Activated gamma-delta T cell treated with Interleukin-2 at 50 U/mL for 16 hours (primary cell): Measurements from ENCODE around the gene SMIM45.
A peak's percentile ranks its signal among the peaks of the same experiment; 100 is the strongest.

Experiments used
- DNase-seq: peaks from one replicate; pipeline ENCODE4 v3.0.0-alpha.2; 2020

Gene SMIM45

DNA sequence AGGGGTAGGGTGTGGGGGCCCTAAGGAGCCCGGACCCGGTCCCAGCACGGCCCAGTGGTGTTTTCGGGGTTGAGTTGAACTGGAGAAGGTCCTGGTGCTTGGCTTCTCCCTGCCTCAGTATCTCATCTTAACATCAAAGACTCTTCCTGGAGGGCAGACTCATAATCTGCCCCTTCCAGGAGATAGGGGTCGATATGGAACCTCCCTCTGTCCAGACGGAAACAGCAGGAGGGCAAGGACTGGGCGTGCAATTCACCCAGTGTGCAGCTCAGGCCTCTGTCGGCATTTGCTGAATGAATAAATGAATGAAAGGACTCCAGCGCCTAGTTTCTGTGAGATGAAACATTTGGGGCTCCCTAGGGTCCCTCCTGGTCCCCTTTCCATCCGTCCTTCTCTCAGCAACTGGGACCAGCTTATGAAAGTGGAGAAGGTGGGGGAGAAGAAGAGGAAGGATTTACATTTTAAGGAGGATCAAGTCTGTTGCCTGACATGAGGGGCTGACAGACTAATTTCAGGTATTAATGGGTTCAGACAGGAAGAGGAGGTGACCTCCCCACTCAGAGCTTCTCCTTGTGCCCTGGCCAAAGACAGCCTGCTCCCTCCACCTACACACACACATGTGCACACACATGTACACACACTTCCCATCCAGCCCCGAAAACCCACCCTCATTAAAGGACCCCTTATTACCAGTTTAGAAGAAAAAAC lies 36.0 kb upstream of the SMIM45 start:
- no peak for DNase-seq

DNA sequence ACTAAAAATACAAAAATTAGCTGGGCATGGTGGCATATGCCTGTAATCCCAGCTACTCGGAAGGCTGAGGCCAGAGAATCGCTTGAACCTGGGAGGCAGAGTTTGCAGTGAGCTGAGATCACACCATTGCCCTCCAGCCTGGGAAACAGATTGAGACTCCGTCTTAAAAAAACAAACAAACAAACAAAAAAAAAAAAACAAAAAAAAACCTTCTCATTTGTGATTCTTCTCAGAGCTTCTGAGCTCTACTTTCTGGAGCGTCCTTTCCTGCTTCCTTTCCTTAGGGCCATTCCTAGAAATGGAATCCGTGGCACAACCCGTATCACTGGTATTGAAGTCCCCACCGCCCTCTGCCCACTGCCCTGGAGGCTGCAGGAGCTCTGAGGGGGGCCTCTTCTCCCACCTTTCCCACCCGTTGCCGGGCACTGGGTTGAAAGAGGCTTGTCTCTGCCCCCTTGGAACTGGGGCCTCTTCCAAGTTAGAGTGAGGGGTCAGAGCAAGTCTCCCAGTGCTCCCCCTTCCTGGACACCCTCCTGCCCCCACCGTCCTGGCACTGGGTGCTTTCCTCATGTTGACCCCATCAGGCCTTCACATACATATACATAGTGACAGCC lies 35.1 kb upstream of the SMIM45 start:
- DNase-seq: no peak

DNA sequence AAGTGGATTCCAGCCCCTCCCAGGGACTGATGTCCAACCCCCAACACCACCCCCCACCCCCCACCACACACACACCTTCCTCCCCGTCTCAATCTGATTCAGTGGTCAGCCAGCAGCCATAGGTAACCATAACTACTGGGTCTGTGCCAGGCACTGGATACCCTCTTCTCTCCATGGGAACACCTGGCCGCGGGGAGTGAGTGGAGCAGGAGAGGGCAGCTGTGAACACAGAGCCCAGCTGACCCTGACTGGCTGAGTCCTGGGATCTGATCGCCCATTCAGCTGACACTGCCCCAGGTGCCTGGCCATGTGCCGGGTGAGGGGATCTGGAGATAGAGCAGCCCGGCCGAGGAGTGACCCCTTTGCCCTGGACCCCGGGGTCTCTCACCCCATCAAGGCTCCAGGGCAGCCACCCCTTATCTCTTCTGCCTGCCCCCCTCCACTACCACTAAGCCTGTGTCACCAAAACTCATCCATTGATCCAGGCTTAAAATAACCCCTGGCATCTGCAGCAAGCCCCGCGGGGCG lies 34.5 kb upstream of the SMIM45 start:
- DNase-seq: no peak

DNA sequence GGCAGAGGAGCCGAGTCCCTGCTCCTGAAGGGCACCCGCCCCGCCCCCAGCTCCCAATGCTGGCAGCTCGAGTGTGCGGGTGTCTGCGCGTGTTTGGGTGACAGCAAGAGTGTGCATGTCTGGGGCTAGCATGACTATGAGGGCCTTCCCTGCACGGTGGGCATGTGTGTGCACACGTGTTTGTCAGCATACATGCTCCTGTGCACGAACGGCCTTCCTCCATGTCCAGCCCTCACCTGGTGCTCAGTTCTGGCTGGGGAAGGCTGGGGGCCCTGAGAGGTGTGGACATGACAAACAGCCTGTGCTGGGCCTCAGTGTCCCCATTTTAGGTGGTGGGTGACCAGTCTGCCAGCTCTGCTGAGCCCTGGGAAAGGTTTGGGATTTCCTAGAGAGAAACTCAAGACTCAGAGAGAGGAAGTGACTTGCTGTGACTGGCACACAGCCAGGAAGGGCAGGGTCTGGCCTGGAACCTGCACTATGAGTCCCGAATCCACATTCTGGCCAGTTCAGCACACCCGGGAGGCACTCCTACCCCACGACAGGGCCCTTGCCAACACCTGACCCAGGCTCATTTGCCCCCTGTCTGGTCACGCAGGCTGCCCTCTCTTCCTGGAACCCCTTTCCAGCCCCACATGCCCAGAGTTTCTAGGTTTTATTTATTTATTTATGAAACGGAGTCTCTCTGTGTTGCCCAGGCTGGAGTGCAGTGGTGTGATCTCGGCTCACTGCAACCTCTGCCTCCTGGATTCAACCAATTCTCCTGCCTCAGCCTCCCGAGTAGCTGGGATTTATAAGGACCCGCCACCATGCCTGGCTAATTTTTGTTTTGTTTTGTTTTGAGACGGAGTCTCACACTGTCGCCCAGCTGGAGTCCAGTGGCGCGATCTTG lies 33.8 kb upstream of the SMIM45 start:
- no peak for DNase-seq

DNA sequence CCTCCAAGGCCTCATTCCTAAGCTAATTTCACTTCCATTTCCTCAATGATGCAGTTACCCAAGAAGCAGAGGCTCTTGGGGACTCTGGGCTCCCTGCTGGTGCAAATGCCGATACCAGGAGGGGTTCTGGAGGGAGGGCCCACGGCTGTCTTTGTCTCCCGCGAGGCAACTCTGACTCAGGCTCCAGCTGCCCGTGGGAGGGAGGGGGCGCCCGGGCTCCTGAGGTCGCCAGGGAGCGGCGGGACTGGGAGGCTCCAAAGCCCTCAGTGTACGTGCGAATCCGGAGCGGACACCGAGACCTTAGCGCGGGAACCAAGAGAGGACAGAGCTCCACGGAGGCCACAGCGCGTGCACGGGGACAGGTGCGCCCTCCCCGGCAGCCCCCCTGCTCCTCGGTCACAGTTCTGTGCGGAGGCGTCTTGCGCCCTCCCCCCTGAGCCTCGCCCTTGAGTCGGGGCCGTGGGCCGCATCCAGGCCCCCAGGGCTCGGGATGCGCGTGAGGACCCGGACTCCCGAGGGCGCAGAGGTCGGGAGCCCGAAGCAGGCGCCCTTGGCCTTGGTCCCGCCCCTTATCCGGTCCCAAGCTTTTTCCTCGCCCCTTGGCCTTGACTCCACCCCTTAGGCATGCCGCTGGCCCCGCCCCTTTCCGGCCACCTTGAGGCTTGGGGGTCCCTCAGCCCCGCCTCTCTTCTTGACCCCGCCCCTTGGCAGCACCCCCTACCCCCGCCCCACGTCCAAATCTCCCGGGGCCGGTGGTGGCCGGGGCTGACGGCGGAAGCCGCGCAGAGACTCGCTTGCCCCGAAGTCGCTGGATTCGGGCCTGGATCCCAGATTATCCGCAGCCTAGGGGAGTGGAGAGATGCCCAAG lies 32.4 kb upstream of the SMIM45 start:
- DNase-seq: peak; percentile 40

DNA sequence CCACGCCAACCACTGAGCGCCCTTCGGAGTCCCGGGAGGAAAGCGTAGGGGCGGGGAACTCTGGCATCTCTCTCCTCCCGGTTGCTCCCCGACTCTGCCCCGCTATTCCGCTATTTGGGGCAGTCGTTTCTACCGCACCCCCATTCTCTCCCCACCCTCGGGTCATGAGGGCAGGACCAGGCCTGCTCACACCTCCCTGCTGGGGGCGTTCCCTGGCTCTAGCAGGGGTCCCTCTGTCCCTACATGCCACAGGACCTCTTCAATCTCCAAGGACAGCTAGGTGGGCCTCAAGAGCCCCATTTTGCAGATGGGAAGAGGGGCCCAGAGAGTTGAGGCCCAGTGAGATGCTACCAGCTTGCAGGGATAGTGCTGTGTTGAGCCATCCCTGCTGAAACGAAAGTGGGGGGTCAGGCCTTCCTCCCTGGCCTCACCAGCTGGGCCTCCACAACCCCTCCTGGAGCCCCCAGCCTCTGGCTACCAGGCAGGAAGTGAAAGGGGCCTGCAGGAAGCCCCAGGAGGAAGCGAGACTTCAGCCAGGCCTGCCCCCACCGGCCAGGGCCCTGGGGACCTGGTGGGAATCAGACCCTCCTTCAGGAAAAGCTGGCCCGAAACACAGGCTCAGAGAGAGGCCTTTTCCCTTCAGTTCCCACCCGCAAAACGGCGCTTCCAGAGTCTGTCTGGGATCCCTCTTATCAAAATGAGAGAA lies 31.5 kb upstream of the SMIM45 start:
- DNase-seq: no peak

DNA sequence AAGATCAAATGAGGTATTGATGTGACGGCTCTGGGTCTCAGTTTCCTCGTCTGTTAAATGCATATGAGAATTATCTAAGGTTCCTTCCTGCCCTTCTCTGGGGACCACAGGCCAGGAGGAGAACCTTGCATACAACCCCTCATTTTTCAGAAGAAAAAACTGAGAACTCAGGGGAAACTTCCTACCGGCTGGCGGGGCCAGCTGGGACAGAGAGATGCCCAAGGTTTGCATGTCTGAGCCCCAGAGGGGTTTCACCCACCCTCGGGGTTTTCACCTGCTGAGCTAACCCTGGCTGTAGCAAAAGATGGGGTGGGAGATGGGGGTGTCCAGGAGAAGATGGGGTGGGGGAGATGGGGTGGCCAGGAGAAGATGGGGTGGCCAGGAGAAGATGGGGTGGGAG lies 29.6 kb upstream of the SMIM45 start:
- DNase-seq: no peak

DNA sequence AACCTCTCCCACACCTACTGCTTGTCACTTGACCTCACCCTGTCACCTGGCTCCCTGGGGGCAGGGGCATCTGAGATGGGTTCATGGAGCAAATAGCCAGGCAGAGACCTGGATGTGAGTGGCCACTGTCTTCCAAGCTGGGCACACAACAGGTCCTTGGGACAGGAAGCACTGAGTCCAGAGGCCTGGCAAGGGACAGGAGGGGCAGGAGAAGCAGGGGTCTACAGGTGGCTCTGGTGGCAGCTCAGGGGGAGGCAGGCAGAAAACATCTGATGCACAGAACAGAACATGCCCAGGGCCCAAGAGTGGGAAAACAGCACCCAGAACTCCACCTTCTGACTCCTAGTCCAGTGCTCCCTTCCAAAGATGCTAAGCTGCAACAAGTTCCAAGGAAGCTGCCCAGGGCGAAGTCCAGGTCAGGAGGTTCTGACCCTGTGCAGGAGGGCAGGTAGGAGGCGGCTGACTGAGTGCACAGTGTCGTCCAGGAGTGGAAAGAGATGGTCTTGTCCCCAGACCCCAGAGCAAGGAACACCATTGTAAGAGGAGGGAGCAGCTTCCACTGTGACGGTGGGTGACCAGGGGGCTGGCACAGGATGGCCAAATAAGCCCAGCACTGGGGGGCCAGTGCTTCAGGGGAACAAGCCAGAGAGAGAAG lies 28.9 kb upstream of the SMIM45 start:
- DNase-seq: no peak

DNA sequence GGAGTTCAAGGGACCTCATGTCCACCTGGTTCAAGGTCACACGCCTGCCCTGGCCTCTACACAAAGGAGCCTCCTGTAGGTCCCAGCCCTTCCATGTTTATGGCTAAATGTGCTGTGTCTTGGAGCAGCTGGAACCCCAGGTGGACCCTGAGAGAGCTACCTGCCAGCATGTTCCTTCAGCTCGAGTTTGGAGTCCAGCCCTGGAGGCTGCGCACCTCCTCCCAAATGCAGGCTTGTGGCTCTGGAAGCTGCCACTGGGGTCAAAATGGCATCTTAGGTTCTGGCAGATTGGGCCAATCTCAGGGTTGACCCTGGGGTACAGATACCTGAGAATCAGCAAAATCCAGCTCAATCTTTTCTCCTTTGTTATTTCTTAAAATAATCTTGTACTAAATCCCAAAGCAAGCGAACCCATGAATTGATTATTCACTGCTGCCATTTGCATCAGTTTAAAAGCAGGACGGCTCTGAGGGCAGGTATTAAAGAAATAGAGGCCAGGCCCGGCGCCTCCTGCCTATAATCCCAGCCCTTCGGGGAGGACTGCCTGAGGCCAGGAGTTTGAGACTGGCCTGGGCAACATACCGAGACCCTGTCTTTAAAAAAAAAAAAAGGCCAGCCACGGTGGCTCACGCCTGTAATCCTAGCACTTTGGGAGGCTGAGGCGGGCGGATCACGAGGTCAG lies 28.2 kb upstream of the SMIM45 start:
- no peak for DNase-seq

DNA sequence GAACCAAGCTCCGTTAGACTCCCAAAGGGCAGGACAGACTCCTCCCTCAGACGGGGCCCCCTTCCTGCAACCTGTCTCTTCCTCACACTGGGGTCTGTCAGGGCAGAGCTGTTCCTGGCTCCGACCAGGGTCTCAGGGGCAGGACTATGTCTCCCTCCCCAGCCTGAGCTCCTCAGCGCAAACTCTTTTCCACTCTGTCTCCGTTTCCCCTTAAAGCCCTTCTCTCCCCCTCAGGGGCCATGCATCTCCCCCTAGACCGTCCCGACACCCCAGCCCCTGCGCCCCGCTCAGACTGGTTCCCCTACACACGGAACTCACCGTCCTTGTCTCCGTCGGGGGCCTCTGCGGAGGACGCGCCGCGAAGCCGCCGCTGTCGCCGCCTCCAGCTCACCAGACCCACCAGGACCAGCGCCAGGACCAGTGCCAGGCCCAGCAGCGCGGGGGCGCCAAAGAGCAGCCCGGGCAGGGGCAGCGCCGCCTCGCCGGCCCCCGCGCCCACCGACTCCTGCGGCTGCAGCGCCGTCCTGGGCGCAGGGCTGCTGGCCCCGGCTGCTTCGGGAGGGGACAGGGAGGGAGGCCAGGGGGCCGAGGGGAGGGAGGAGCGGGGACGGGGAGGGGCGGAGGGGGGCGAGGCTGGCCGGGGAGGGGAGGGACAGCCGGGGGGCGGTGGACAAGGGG lies 26.0 kb upstream of the SMIM45 start:
- DNase-seq: peak; percentile 71

DNA sequence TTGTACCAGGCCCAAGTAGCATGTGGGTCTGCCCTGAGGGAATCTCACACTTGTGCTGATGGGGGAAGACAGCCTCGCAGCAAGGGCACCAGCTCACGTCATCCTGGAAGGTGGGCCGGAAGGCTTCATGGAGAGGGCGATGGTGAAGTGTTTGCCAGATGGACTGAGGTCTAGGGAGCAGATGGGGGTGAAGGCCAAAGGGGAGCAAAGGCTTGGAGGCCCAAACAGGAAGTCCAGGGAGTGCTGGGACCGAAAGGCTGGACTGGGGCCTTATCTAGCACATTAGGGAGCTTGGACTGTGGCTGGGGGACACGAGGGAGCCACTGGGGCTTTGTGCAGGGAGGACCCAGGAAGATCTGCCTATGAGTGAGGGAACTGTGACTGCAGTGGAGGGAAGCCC lies 24.1 kb upstream of the SMIM45 start:
- no peak for DNase-seq

DNA sequence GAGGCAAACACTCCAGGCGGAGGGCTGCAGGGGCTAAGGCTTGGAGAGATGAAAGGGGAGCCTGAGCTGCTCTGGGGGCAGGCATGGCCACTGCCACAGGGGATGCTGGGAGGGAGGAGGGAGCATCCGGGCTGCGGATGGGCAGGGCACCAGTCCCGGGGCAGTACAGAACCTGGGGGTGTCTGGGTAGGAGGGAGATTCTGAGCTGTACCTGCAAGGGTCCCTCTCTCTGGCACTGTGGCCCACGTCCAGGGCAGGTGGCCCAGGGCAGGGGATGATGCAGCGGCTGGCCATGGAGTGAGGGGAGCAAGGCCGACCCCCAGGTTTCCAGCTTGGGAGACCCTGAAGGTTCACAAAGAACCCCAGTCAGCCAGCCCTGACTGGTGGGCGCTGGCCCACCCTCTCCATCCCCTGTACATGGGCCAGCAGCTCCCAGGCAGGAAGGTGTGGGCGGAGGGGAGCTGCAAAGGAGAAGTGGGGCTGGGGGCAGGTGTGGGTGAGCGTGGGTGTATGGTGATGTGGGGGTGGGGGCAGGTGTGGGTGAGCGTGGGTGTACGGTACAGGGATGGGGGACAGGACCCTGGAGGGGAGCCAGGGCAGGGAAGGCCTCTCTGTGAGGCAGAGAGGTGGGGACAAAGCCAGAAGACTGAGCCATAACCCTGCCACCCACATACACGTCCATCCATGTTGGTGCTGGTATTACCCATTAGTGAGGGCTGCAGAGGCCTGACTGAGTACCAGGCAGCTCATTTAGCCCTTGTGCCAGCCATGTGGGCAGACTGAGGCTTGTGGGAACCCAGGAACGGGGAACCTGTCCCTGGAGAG lies 23.1 kb upstream of the SMIM45 start:
- DNase-seq: no peak

DNA sequence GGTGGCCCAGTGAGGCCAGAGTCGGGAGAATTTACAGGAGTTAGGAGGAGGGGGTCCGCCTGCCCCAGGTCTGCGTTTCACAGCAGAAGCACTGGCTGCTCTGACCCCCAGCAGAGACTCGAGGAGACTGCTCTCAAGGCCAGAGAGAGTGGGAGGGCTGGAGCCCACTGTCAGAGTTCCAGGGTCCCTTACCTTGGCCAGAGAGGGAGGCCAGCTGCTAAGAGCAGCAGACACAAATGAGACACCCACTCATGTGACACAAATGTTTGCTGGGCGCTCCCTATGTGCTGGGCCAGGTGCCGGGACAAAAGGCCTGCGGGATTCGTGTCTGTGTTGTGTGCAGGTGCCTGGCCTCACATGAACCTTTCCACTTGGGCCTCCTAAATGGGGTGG lies 22.5 kb upstream of the SMIM45 start:
- DNase-seq: no peak

DNA sequence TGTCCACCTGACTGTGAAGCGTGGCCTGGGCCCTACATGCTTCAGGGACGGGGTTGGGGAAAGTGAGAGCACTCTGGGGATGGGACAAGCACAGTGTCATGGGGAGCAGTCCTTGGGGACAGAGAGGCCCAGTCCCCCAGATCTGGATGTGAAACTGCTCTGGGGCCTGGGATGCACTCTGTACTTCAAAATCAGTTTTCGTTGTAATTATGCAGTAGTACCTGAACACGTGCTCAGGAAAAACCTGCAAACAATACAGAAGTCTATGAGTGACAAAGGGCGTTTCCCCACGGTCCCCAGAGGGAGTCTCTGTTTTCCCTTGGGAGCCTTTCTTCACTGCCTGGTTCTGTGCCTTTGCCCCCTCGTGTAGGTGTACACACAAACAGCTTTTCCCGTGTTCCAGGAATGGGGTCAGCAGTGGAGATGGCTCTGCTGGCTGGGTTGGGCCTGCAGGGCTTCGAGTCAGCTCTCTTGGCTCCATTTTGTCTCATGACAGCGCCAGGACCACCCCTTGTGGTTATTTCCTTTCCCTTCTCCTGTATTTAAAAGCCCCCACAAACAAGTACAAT lies 20.2 kb upstream of the SMIM45 start:
- no peak for DNase-seq

DNA sequence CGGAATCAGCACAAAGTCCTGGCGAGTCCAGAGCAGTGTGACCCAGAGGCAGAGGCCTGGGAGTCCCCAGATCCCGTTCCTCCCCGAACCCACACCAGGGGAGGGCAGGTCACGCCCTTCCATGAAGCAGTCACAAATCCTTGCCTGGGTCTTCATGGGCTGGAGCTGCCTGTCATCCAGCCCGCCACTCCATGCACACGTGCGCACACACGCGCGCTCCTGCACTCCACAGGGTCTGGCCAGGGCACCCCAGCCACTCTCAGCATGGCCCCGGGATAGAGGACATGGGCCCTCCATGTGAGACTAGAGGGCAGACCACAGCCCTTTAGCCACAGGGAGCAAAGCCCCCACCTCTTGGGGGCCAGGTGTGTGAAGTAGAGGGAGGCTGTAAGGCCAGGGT lies 19.6 kb upstream of the SMIM45 start:
- DNase-seq: no peak

DNA sequence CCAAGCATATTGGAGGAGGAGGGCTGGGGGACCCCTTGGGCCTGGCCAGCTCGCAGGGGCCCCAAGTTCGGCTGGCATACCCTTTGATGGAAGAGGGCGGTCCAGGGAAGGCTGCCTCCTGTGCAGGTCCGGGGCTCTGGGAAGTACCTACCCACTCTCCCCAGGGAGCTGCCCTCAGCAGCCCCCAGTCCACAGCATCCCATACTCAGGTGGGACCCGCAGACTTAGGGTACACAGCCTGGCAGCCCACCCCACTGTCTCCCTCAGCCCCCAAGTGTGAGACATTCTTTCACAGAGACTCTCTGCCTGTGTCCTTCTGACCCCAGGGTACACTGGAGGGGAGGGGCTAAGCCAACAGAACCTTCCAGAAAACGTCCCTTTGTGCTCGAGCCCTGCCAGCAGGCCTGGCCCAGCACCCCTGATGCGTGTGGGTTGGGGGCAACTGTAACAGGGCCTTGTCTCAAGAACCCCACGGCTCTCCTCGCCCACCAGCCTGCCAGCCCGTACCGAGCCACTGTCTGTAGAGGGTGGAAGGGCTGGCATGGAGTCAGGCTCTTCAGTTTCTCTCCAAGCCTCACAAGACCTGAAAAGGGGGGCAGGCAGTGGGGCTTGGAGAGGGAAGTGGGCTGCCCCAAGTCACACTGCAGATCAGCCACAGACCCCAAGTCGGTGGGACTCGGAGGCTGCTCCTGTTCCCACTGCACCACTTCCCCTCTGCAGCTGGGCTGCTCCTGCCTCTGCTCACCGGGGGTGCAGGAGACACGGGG lies 18.4 kb upstream of the SMIM45 start:
- DNase-seq: no peak

DNA sequence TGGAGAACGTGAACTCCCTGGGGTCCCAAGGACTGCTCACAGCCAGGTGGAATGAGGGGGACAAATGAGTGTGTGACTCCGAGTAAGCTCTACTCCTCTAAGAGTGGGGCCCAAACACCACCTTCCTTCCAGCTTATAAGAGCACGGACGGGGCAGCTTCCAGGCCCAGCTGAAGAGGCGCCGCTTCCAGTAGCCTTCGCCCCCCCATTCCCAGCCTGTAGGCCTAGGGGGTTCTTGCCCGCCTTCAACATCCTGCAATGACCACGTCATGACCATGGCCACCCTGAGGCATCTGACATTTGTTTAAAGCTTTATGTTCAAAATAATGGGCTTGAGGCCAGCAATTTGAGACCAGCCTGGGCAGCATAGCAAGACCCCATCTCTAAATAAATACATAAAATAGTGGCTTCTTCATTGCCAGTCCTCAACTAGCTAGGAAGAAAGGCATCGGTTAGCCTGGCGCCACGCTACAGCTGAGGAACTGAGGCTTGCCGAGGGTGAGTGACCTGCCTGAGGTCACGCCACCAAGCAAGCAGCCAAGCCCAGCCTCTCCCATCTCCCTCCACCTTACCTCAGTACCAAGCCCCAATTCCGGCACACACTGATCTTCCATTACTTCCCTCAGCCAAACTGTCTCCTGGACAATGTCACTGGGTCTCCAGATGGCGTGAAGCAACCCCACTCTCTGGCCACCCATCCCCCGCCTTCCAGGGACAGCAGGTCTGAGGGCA lies 17.5 kb upstream of the SMIM45 start:
- no peak for DNase-seq

DNA sequence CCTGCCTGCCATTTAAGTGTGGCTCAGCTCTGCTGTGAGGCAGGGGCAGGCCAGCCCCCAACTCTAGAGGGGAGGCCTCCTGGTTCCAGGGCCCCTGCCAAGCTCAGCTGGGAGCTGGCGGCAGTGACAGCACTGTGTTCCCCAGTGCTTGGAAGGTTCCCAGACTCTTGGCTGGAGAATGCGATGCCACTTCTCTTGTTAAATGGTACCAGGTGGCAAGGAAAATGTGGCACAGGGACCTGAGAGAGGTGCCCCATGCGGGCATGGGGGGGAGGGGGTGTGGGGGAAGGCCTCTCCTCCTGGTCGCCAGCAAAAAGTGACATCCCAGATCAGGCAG lies 17.0 kb upstream of the SMIM45 start:
- no peak for DNase-seq
